ENCODE results near the gene S100A11.

- no peak for TF ChIP-seq MXD4 (CRISPR knock-in tag; IDR thresholded peaks at IDR 0.05; ENCODE audit: borderline replicate concordance)
- no peak for TF ChIP-seq CTCF (IDR thresholded peaks at IDR 0.05)
These were observed 7.6 kb upstream of the S100A11 start for GRCh38 chr1:152044386-152044785.
